GM12878 (cell line): ENCODE measurements around the gene ANOS1. TPM values are rescaled to one million over a fixed set of nuclear protein-coding genes. Genes with fewer than 3 reads are reported as not detected.

Experiments used
- ATAC-seq: fragments of 200-7000 bp; cut with Tn5 transposase; 3 replicates; pipeline ENCODE4 v1.9.1; 2020; ENCODE audit warnings: mild to moderate bottlenecking, moderate library complexity
- BruUV-seq: library from RNA; stranded (reverse); fragments of 400-500 nt; replicated peaks from 2 replicates; lab custom pipeline; 2021; lab: Mats Ljungman, UMichigan
- CTCF ChIA-PET: fragments of 300-600 bp; sonication (Branson Sonifier 250); formaldehyde crosslinking; extraction: SDS; loops from one replicate; lab custom pipeline; 2021; ENCODE audit warnings: inconsistent platforms; lab: Yijun Ruan, JAX
- POLR2A ChIA-PET: fragments of 350-600 bp; formaldehyde crosslinking; extraction: SDS; loops from one replicate; lab custom pipeline; 2021; ENCODE audit warnings: inconsistent platforms; lab: Charles Lee
- RAD21 ChIA-PET: fragments of 300-600 bp; sonication (Branson Sonifier 250); formaldehyde crosslinking; loops from one replicate; lab custom pipeline; 2023; ENCODE audit warnings: antibody characterized with exemption; ENCODE audit not compliant: unreplicated experiment; lab: Charles Lee
- SMC1A ChIA-PET: fragments of 300-600 bp; sonication (Branson Sonifier 250); formaldehyde crosslinking; loops from one replicate; lab custom pipeline; 2023; ENCODE audit not compliant: unreplicated experiment, uncharacterized antibody; lab: Charles Lee
- DNase-seq: peaks from one replicate; pipeline ENCODE4 v3.0.0-alpha.2; 2011; ENCODE audit warnings: low read depth, low spot score
- FAIRE-seq: peaks from 3 replicates; lab custom pipeline; 2011; peaks lifted over from hg19 to GRCh38; lab: Jason Lieb, UNC
- H2AFZ ChIP-seq: 2 replicates; pipeline ENCODE4 v1.6.0; 2011; ENCODE audit warnings: low read depth, low read length, control low read depth; ENCODE audit not compliant: control insufficient read depth
- H3K27ac ChIP-seq: 2 replicates; pipeline ENCODE4 v1.5.1; 2011; ENCODE audit warnings: control low read depth; ENCODE audit not compliant: control insufficient read depth, insufficient read depth
- H3K27me3 ChIP-seq, 2 experiments: replicated peaks in 1 of 2; 2 replicates each; pipeline versions ENCODE4 v1.6.0 to v1.6.1; 2011; ENCODE audit warnings: low read length in 1 of 2; ENCODE audit not compliant: control insufficient read depth in 2 of 2, insufficient read depth in 2 of 2
- H3K36me3 ChIP-seq, 2 experiments: 2 replicates each; pipeline ENCODE4 v1.5.1; 2011; ENCODE audit warnings: low read length in 1 of 2; ENCODE audit not compliant: control insufficient read depth in 2 of 2, insufficient read depth in 2 of 2
- H3K4me1 ChIP-seq: 2 replicates; pipeline ENCODE4 v1.6.1; 2011; ENCODE audit warnings: mild to moderate bottlenecking, low read length, moderate library complexity, mixed read lengths; ENCODE audit not compliant: control insufficient read depth, insufficient read depth
- H3K4me2 ChIP-seq: 2 replicates; pipeline ENCODE4 v1.6.0; 2011; ENCODE audit warnings: control low read depth; ENCODE audit not compliant: control insufficient read depth, insufficient read depth
- H3K4me3 ChIP-seq: fragments of 200-600 bp; sonication (generic); 2 replicates; pipeline ENCODE4 v1.5.1; 2016
- H3K79me2 ChIP-seq: 2 replicates; pipeline ENCODE4 v1.6.0; 2011; ENCODE audit warnings: low read length; ENCODE audit not compliant: control insufficient read depth, insufficient read depth
- H3K9ac ChIP-seq: 2 replicates; pipeline ENCODE4 v1.8.0; 2011; ENCODE audit warnings: low read length, control low read depth, mixed read lengths; ENCODE audit not compliant: control insufficient read depth, insufficient read depth
- H3K9me3 ChIP-seq: replicated peaks from 3 replicates; pipeline ENCODE4 v1.5.1; 2011; ENCODE audit warnings: mild to moderate bottlenecking, low read length; ENCODE audit not compliant: control insufficient read depth, insufficient read depth
- H4K20me1 ChIP-seq: 2 replicates; pipeline ENCODE4 v1.6.0; 2011; ENCODE audit not compliant: control insufficient read depth, insufficient read depth
- ATF2 ChIP-seq: IDR thresholded peaks from 2 replicates; pipeline ENCODE4 v1.6.1; 2012; ENCODE audit warnings: low read length, inconsistent platforms
- CREM ChIP-seq: IDR thresholded peaks from 2 replicates; pipeline ENCODE4 v1.6.1; 2014; ENCODE audit warnings: antibody characterized with exemption, low read depth
- GABPA ChIP-seq: IDR thresholded peaks from 2 replicates; pipeline ENCODE4 v1.6.1; 2014; ENCODE audit warnings: antibody characterized with exemption, low read depth, mild to moderate bottlenecking, inconsistent platforms
- KAT2A ChIP-seq: conservative IDR thresholded peaks from 2 replicates; pipeline ENCODE4 v1.6.1; 2011; ENCODE audit warnings: low read depth, low read length; ENCODE audit not compliant: control insufficient read depth
- POLR2AphosphoS5 ChIP-seq: IDR thresholded peaks from 2 replicates; pipeline ENCODE4 v1.6.1; 2011; ENCODE audit warnings: mild to moderate bottlenecking, low read length, inconsistent platforms
- RFX5 ChIP-seq: IDR thresholded peaks from 2 replicates; pipeline ENCODE4 v1.6.1; 2011; ENCODE audit warnings: low read depth, low read length, improper control_type of control experiment
- SIX5 ChIP-seq: IDR thresholded peaks from 2 replicates; pipeline ENCODE4 v1.6.1; 2011; ENCODE audit warnings: mild to moderate bottlenecking, low read depth, low read length, moderate library complexity; ENCODE audit not compliant: severe bottlenecking
- SMARCA5 ChIP-seq: fragments of 450-650 bp; IDR thresholded peaks from 2 replicates; pipeline ENCODE4 v1.6.1; 2017; ENCODE audit warnings: mild to moderate bottlenecking
- STAT1 ChIP-seq: fragments of 450-650 bp; conservative IDR thresholded peaks from 2 replicates; pipeline ENCODE4 v1.6.1; 2014; ENCODE audit warnings: antibody characterized with exemption, mild to moderate bottlenecking
- YY1 ChIP-seq: IDR thresholded peaks from 2 replicates; pipeline ENCODE4 v1.6.1; 2011; ENCODE audit warnings: low read depth, mild to moderate bottlenecking, low read length
- ZBTB40 ChIP-seq: fragments of 450-650 bp; IDR thresholded peaks from 2 replicates; pipeline ENCODE4 v1.6.1; 2016; ENCODE audit warnings: mild to moderate bottlenecking, moderate library complexity, borderline replicate concordance
- WGBS: methylation state at CpG from one replicate; pipeline ENCODE4 v1.1.6; 2016; ENCODE audit warnings: low lambda C conversion rate; ENCODE audit not compliant: insufficient replicate concordance, insufficient coverage; ENCODE audit errors: missing lambda C conversion rate; 5-methylcytosine and 5-hydroxymethylcytosine counted together
- in situ Hi-C: fragments of 300-500 bp; cut with MboI; formaldehyde crosslinking; loops from 9 replicates; pipeline ENCODE4 v1.14.3; 2018; ENCODE audit warnings: mixed read lengths
- intact Hi-C: fragments of 100-400 bp; cut with micrococcal nuclease; formaldehyde crosslinking; loops from one replicate; pipeline ENCODE4 v1.14.2; 2022; ENCODE audit not compliant: unreplicated experiment
- polyA plus RNA-seq, 11 experiments: library from polyadenylated mRNA; depleted of rRNA in 4 of 11; unstranded in 6 of 11; stranded (reverse) in 5 of 11; fragments of >200 nt; fragmentation: Nextera tagmentation in 4 of 11; fragmentation: Illumina TruSeq in 1 of 11; extraction: Ambion mirVana in 4 of 11; extraction: Trizol in 1 of 11; gene quantifications; 1 replicate in 1 of 11; 2 replicates in 10 of 11; pipeline versions ENCODE4 v1.2.1 to v1.2.3, GENCODE V29; 2011 to 2016; ENCODE audit warnings: inconsistent platforms in 2 of 11, missing spikeins in 2 of 11, low read depth in 1 of 11
- total RNA-seq, 4 experiments: library from RNA; depleted of rRNA in 3 of 4; stranded (reverse); fragments of >200 nt in 3 of 4; fragmentation: Illumina TruSeq in 1 of 4; extraction: Trizol in 1 of 4; gene quantifications; 2 replicates each; pipeline versions ENCODE4 v1.2.1 to v1.2.3, GENCODE V29; 2013 to 2021

ANOS1 gene
- total and polyA plus RNA-seq, 10 of the 15 experiments (the other 5 are each of a cell fraction or from before 2014, with no cell fraction given), result under 0.01 to 4.0 (median 0.03) TPM; not detected in 3

GRCh38 chrX:8688776-8689175, 43.2 kb downstream of the ANOS1 start:
- H3K79me2 ChIP-seq, result no peaks in the 10 kb centered on the region
- intact Hi-C loops, result no loop called here
- TF ChIP-seq KAT2A (no peak), SMARCA5 (no peak), RFX5 (no peak), POLR2AphosphoS5 (no peak), GABPA (no peak), ATF2 (no peak), STAT1 (no peak), YY1 (no peak), ZBTB40 (no peak), CREM (no peak), SIX5 (no peak)
- TF ChIP-seq, all 136 proteins: peak for 0
- ChIA-PET SMC1A (no interaction called here), POLR2A (no interaction called here), CTCF (interaction anchor here (1.5 kb wide), 1 partner anchor 8 kb away, joined by 3 read pairs; no protein-coding TSS in a partner anchor), RAD21 (no interaction called here)
- in situ Hi-C loops, result no loop called here
- Histone ChIP-seq H3K4me1 (no peaks in the 10 kb centered on the region), H3K4me2 (no peak overlapping the region), H3K9ac (no peak overlapping the region), H3K27ac (no peak overlapping the region), H2AFZ (no peak overlapping the region), H4K20me1 (no peaks in the 10 kb centered on the region), H3K9me3 (no peaks in the 10 kb centered on the region), H3K36me3 (no peaks in the 10 kb centered on the region), H3K27me3 (no peaks in the 10 kb centered on the region), H3K4me3 (no peak overlapping the region)
- no peak for DNase-seq
- no TSS peak for BruUV-seq
- ATAC-seq, result no peak
- FAIRE-seq, result no peak
- 48% methylated on average over 3 of the region's 3 CpGs for WGBS
